Right ventricle myocardium superior (tissue), 1 donor: ENCODE data around the gene KLF7. TPM values are rescaled to one million over a fixed set of nuclear protein-coding genes. Genes with fewer than 3 reads are reported as not detected.
A peak's percentile ranks its signal among the peaks of the same experiment; 100 is the strongest.

Source experiments
- ATAC-seq: fragments of 200-7000 bp; cut with Tn5 transposase; one replicate; pipeline ENCODE4 v1.9.1; 2020; ENCODE audit warnings: mild to moderate bottlenecking; ENCODE audit not compliant: poor library complexity
- DNase-seq: peaks from one replicate; pipeline ENCODE4 v3.0.0-alpha.2; 2020
- intact Hi-C: fragments of 100-400 bp; cut with DNase I; formaldehyde crosslinking; loops from one replicate; pipeline ENCODE4 v1.11.2; 2022
- total RNA-seq: library from RNA; stranded (reverse); fragmentation: NEBNext Ultra II Directional; extraction: Animal tissue kit (Norgen Biotek cat#: 25700); gene quantifications from one replicate; pipeline ENCODE4 v1.2.1, GENCODE V29; 2021
- donor health status: DM: no; HTN: yes; CAD: no; lungs with severe emphysema.

The KLF7 gene
- total RNA-seq, 1 donor from 2014 or later = 19.2 TPM

- ATAC-seq (peak; percentile 79), DNase-seq (peak; percentile 43)
- intact Hi-C loops = loop anchor here (5.0 kb wide), 1 partner anchor 76 kb away; no protein-coding TSS in a partner anchor
These were observed 79.6 kb downstream of the KLF7 start for GRCh38 chr2:207086136-207086535.

GRCh38 chr2:207085110-207085509, 80.6 kb downstream of the KLF7 start:
- intact Hi-C loops = loop anchor here (5.0 kb wide), 1 partner anchor 77 kb away; no protein-coding TSS in a partner anchor
- ATAC-seq = peak; percentile 10
- no peak for DNase-seq

GRCh38 chr2:207083361-207084110, 82.2 kb downstream of the KLF7 start:
- intact Hi-C loops = no loop called here
- no peak for DNase-seq
- ATAC-seq = peak; percentile 14

- intact Hi-C loops = no loop called here
- ATAC-seq = no peak
- no peak for DNase-seq
These were observed 83.1 kb downstream of the KLF7 start for GRCh38 chr2:207082619-207083018.

GRCh38 chr2:207078186-207078798, 87.5 kb downstream of the KLF7 start:
- ATAC-seq = no peak
- DNase-seq = no peak
- intact Hi-C loops = no loop called here

- DNase-seq (no peak), ATAC-seq (no peak)
- intact Hi-C loops = no loop called here
These were observed 88.5 kb downstream of the KLF7 start for GRCh38 chr2:207077266-207077665.

GRCh38 chr2:207075456-207075855, 90.3 kb downstream of the KLF7 start:
- ATAC-seq (no peak), DNase-seq (no peak)
- intact Hi-C loops = no loop called here

- peak; percentile 64 for ATAC-seq
These were observed 91.7 kb downstream of the KLF7 start for GRCh38 chr2:207073801-207074678.

GRCh38 chr2:207073412-207073800, 92.3 kb downstream of the KLF7 start:
- ATAC-seq = no peak
- intact Hi-C loops = no loop called here
- DNase-seq = no peak

More at GRCh38 chr2:207073801-207074678, 91.7 kb downstream of the KLF7 start:
- intact Hi-C loops = no loop called here
- DNase-seq = peak; percentile 48

- ATAC-seq (no peak), DNase-seq (no peak)
- intact Hi-C loops = no loop called here
These were observed 93.2 kb downstream of the KLF7 start for GRCh38 chr2:207072571-207072970.

GRCh38 chr2:207071820-207072219, 93.9 kb downstream of the KLF7 start:
- intact Hi-C loops = no loop called here
- DNase-seq = no peak

GRCh38 chr2:207067473-207067872, 98.3 kb downstream of the KLF7 start:
- ATAC-seq = no peak
- DNase-seq = no peak
- intact Hi-C loops = no loop called here

More at GRCh38 chr2:207071820-207072219, 93.9 kb downstream of the KLF7 start:
- no peak for ATAC-seq

- ATAC-seq (no peak), DNase-seq (no peak)
- intact Hi-C loops = no loop called here
These were observed 98.8 kb downstream of the KLF7 start for GRCh38 chr2:207066791-207067460.

- DNase-seq (no peak), ATAC-seq (no peak)
- intact Hi-C loops = no loop called here
These were observed 99.6 kb downstream of the KLF7 start for GRCh38 chr2:207066166-207066565.

- intact Hi-C loops = no loop called here
- ATAC-seq (no peak), DNase-seq (no peak)
These were observed 101.5 kb downstream of the KLF7 start for GRCh38 chr2:207064128-207064690.

- DNase-seq (no peak), ATAC-seq (no peak)
- intact Hi-C loops = no loop called here
These were observed 104.6 kb downstream of the KLF7 start for GRCh38 chr2:207061181-207061580.

- intact Hi-C loops = no loop called here
- ATAC-seq (no peak), DNase-seq (no peak)
These were observed 110.5 kb downstream of the KLF7 start for GRCh38 chr2:207055257-207055656.

GRCh38 chr2:207054521-207054920, 111.2 kb downstream of the KLF7 start:
- ATAC-seq (no peak), DNase-seq (no peak)
- intact Hi-C loops = no loop called here
